DOHH2 (cell line): Measurements from ENCODE around the gene CKM.

Source experiments
- CTCF ChIP-seq: fragments of 200-600 bp; sonication (generic); IDR thresholded peaks from one replicate; pipeline ENCODE4 v1.5.1; 2014; ENCODE audit warnings: antibody characterized with exemption, mild to moderate bottlenecking, low read depth, low read length; ENCODE audit not compliant: poor library complexity, severe bottlenecking
- EZH2phosphoT487 ChIP-seq: fragments of 200-600 bp; sonication (generic); IDR thresholded peaks from 2 replicates; pipeline ENCODE4 v1.6.1; 2017; ENCODE audit warnings: borderline replicate concordance, mild to moderate bottlenecking, antibody characterized with exemption, low read length, moderate library complexity, mixed read lengths

- TF ChIP-seq CTCF (no peak), EZH2phosphoT487 (no peak)
These were observed 33.2 kb upstream of the CKM start for GRCh38 chr19:45355910-45356309.
